ENCODE data around the gene POLR2H.
"Not testable (repeated sequence)": the region's sequence is repeated elsewhere in the genome, so short reads cannot be mapped to it uniquely, and the experiment has no call there.

POLR2H gene

GRCh38 chr3:184336547-184337398 lies 24.7 kb upstream of the POLR2H start:
- peak; percentile 53 for FAIRE-seq

- no peak for FAIRE-seq
Observed at GRCh38 chr3:184337399-184337714, 24.2 kb upstream of the POLR2H start, which contains the start of gene FAM131A. FAM131A (plus strand) TSS chr3:184337600; CDS start chr3:184337631, 31 bp downstream.

GRCh38 chr3:184337981-184338380 lies 23.5 kb upstream of the POLR2H start:
- FAIRE-seq = no peak

DNA sequence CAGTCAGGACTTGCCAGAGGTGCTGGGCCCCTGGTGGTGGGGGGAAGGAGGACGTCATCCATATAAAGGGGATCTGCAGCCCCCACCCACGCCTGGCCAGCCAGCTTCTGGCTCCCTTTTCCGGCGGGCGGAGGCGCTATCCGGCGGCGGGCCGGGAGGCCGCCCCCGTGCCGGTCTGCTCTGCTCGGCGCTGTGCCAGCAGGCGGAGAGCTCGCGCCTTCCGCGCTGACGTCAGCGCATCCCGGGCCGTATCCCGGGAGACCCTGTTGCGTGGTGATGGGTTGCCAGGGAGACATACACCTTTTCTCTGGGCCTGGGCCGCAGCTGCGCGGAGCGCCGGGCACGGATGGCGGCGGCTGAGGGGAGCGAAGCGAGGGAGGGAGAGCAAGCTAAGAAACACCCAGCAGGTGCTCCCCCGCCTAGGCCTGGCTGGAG lies 23.0 kb upstream of the POLR2H start:
- no peak for FAIRE-seq

DNA sequence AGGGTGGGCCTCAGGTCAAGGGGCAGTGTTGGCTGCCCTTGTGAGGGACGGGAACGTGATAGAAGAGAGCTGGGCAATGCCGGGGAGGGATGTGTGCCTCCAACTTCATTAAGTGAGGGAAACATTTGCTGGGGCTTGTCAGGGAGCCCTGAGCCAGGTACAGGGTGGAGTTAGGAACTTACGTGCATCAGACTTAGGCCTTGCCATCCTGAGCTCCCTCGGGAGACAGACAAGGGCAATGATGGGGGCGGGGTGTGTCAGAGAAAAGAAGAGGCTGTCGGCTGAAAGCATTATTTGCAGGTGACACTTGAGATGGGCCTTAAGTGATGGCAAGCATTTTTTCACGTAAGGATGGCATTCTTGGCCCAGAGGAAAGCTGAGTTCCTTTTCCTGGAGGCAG lies 22.5 kb upstream of the POLR2H start:
- FAIRE-seq = no peak

GRCh38 chr3:184339451-184340135 lies 21.9 kb upstream of the POLR2H start:
- not testable (repeated sequence) for FAIRE-seq

DNA sequence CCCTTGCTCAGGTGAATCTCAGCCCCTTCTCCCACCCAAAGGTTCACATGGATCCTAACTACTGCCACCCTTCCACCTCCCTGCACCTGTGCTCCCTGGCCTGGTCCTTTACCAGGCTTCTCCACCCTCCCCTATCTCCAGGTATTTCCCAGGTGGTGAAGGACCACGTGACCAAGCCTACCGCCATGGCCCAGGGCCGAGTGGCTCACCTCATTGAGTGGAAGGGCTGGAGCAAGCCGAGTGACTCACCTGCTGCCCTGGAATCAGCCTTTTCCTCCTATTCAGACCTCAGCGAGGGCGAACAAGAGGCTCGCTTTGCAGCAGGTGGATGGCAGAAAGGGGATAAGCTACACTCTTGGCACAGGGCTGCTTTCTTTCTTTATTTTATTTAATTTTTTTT lies 19.6 kb upstream of the POLR2H start:
- no peak for FAIRE-seq

- no peak for FAIRE-seq
Observed at GRCh38 chr3:184343200-184343876, 18.2 kb upstream of the POLR2H start.

DNA sequence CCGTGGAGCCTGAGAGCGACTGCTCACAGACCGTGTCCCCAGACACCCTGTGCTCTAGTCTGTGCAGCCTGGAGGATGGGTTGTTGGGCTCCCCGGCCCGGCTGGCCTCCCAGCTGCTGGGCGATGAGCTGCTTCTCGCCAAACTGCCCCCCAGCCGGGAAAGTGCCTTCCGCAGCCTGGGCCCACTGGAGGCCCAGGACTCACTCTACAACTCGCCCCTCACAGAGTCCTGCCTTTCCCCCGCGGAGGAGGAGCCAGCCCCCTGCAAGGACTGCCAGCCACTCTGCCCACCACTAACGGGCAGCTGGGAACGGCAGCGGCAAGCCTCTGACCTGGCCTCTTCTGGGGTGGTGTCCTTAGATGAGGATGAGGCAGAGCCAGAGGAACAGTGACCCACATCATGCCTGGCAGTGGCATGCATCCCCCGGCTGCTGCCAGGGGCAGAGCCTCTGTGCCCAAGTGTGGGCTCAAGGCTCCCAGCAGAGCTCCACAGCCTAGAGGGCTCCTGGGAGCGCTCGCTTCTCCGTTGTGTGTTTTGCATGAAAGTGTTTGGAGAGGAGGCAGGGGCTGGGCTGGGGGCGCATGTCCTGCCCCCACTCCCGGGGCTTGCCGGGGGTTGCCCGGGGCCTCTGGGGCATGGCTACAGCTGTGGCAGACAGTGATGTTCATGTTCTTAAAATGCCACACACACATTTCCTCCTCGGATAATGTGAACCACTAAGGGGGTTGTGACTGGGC lies 16.8 kb upstream of the POLR2H start:
- no peak for FAIRE-seq

DNA sequence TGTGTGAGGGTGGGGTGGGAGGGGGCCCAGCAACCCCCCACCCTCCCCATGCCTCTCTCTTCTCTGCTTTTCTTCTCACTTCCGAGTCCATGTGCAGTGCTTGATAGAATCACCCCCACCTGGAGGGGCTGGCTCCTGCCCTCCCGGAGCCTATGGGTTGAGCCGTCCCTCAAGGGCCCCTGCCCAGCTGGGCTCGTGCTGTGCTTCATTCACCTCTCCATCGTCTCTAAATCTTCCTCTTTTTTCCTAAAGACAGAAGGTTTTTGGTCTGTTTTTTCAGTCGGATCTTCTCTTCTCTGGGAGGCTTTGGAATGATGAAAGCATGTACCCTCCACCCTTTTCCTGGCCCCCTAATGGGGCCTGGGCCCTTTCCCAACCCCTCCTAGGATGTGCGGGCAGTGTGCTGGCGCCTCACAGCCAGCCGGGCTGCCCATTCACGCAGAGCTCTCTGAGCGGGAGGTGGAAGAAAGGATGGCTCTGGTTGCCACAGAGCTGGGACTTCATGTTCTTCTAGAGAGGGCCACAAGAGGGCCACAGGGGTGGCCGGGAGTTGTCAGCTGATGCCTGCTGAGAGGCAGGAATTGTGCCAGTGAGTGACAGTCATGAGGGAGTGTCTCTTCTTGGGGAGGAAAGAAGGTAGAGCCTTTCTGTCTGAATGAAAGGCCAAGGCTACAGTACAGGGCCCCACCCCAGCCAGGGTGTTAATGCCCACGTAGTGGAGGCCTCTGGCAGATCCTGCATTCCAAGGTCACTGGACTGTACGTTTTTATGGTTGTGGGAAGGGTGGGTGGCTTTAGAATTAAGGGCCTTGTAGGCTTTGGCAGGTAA lies 16.0 kb upstream of the POLR2H start:
- FAIRE-seq = no peak

- FAIRE-seq = no peak
Observed at GRCh38 chr3:184346480-184347190, 14.9 kb upstream of the POLR2H start.

DNA sequence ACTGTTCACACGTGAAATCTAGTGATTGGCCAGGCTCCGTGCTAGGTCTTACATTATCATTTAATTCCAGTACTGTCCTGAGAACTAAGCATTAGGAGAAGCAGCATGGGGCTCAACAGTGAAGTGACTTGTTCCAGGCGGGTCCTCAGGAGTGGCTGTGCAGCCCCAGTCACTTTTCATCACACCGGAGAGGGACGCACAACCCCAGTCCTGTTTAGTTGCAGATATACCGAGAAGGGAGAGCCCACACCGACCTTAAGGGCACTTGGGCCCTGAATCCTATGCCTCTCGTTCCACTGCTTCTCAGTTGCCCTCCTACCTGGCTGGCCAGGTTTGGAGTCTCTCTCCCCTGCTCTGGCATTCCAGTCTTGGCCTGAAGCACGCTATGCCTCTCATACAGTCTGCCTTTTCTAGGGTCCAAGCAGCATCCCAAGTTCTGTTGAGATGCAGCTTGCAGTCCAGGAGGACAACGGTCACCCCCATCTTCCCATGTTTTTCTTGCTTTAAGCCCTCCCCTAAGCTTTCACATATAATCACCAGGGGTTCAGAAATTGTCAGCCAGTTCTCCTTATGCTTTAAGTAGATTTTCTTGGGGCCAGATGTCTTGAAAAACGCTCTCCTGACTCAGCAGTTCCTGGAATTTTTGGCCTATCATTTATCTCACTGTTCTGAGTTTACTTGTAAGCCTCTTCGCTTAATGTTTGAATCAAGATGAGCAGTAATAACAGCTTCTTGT lies 14.0 kb upstream of the POLR2H start:
- no peak for FAIRE-seq

DNA sequence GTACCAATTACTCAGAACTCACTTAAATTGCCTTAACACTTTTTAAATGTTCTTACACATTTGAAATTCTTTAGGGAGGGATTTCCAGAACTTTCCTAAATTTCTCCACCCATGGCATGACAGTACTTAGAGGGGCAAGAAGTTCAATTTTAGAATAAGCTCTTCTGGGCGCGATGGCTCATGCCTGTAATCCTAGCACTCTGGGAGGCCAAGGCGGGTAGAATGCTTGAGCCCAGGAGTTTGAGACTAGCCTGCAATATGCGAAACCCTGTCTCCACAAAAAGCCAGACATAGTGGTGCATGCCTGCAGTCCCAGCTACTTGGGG lies 13.5 kb upstream of the POLR2H start:
- no peak for FAIRE-seq

GRCh38 chr3:184349563-184350470 lies 11.7 kb upstream of the POLR2H start:
- no peak for FAIRE-seq

- no peak for FAIRE-seq
Observed at GRCh38 chr3:184350618-184351017, 10.9 kb upstream of the POLR2H start.

DNA sequence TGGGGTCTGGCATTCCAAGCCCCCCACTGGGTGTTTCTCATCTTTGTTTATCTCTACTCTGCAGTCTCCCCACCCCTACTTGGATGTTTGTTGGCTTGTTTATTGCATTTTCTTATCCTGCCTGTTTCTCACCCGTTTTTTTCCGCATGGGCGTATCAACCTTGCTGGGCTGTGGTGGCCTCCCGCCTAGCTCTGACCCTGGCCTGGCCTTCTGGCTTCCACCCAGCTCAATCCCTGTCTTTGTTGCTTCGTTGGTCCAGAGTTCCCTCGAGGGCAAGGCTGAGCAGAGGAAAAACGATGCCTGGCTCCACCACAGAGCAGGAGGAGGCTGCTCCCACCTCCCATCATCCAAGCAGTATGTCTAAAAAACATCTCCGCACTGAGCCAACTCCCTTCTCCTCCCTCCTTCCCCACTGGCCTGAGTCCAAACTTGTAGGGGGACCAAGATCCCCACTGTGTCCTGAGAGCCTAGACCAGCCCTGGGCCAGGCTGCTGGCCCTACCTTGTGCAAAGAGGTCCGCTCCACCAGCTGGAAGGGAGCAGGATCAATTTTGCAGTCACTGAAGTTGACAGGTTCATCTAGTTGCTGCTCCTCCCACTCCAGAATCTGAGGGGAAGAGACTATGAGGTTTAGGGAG lies 9.9 kb upstream of the POLR2H start:
- no peak for FAIRE-seq

DNA sequence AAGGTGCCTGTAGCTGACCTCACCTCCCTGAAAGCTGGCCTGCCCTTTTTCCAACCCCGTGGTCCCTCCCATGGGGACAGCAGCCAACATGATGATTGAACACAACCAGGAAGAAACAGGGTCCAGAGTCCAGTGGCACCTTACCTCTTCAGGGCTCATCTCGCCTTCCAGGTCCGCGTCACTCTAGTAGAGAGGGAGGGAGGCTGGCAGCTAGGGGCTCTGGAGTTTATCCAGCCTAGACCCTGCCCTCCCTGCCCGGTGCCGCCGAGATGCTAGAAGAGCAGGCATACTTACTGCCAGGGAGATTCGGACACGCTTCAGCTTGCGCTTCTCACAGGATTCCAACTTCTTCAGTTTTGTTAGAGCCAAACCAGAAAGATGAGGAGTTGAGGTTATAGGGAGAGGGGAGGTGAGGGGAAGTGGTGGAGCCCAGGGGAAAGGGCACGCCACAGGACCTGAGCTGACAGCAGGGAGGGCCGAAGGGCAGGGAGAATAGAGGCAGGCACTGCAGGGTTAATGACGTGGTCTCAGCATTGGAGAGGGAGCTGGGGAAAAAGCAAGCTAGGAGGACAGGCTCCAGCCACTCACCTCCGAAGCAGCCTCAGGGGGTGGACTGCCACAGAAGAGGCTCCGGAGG lies 9.2 kb upstream of the POLR2H start:
- no peak for FAIRE-seq

DNA sequence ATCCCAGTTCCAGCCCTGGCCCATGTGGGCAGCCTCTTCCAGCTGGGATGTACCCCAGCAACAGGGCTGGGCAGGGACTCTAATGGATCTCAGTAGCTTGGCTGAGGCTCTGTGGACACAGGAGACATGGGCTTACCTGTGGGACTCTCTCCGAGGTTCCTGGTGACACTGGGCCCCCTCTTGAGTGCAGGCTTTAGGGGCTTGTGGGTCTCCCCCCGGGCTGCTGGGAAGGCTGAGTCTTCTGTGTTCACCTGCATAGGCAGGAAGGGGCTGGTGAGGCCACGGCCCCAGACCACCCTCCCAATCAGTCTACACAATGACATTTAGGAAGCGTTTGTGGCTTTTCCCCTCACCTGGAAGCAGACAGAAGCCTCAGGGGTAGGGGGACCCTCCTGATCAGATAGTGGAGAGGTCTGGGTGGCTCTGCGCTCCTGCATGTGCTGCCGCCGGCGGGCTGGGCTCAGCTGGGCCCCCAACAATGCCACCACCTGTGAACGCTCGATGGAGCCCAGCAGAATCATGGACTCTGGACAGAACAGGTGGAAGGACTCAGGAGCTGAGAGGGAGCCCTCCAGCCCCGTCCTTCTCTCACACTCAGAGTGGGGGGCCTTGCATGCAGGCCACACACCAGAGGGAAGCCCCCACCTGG lies 8.5 kb upstream of the POLR2H start:
- no peak for FAIRE-seq

Data from islet of Langerhans (tissue), 1 donor.